ENCODE data around the gene VANGL1.

The VANGL1 gene

GRCh38 chr1:115644109-115644508 is 2.3 kb downstream of the VANGL1 start:
- no peak for DNase-seq (ENCODE audit: low spot score)

GRCh38 chr1:115647047-115647446 is 5.3 kb downstream of the VANGL1 start:
- DNase-seq (ENCODE audit: low spot score), result no peak

- no peak for DNase-seq (ENCODE audit: low spot score)
Measured at GRCh38 chr1:115647507-115647906, 5.7 kb downstream of the VANGL1 start.

GRCh38 chr1:115647919-115648650 is 6.3 kb downstream of the VANGL1 start:
- no peak for DNase-seq (ENCODE audit: low spot score)

GRCh38 chr1:115648717-115649691 is 7.2 kb downstream of the VANGL1 start:
- DNase-seq (ENCODE audit: low spot score), result no peak

GRCh38 chr1:115649964-115650363 is 8.2 kb downstream of the VANGL1 start:
- DNase-seq (ENCODE audit: low spot score), result peak; percentile 18

GRCh38 chr1:115650961-115651360 is 9.2 kb downstream of the VANGL1 start:
- DNase-seq (ENCODE audit: low spot score), result no peak

GRCh38 chr1:115651391-115651790 is 9.6 kb downstream of the VANGL1 start:
- no peak for DNase-seq (ENCODE audit: low spot score)

GRCh38 chr1:115652236-115652788 is 10.5 kb downstream of the VANGL1 start:
- DNase-seq (ENCODE audit: low spot score), result no peak

- DNase-seq (ENCODE audit: low spot score), result no peak
Measured at GRCh38 chr1:115654125-115654524, 12.4 kb downstream of the VANGL1 start.

- DNase-seq (ENCODE audit: low spot score), result no peak
Measured at GRCh38 chr1:115654663-115655305, 13.0 kb downstream of the VANGL1 start.

GRCh38 chr1:115655306-115655663 is 13.5 kb downstream of the VANGL1 start:
- no peak for DNase-seq (ENCODE audit: low spot score)

- no peak for DNase-seq (ENCODE audit: low spot score)
Measured at GRCh38 chr1:115655916-115656315, 14.1 kb downstream of the VANGL1 start.

GRCh38 chr1:115656461-115657077 is 14.8 kb downstream of the VANGL1 start:
- no peak for DNase-seq (ENCODE audit: low spot score)

- no peak for DNase-seq (ENCODE audit: low spot score)
Measured at GRCh38 chr1:115658646-115659045, 16.9 kb downstream of the VANGL1 start.

GRCh38 chr1:115660151-115660550 is 18.4 kb downstream of the VANGL1 start:
- no peak for DNase-seq (ENCODE audit: low spot score)

GRCh38 chr1:115661157-115661556 is 19.4 kb downstream of the VANGL1 start:
- no peak for DNase-seq (ENCODE audit: low spot score)

- no peak for DNase-seq (ENCODE audit: low spot score)
Measured at GRCh38 chr1:115665319-115666096, 23.7 kb downstream of the VANGL1 start.

- DNase-seq (ENCODE audit: low spot score), result no peak
Measured at GRCh38 chr1:115666206-115666605, 24.4 kb downstream of the VANGL1 start.

- no peak for DNase-seq (ENCODE audit: low spot score)
Measured at GRCh38 chr1:115666702-115667101, 24.9 kb downstream of the VANGL1 start.

- DNase-seq (ENCODE audit: low spot score), result no peak
Measured at GRCh38 chr1:115668579-115668978, 26.8 kb downstream of the VANGL1 start.

Measured in HuH-7 (cell line).